Measurements from ENCODE around the gene SPRR5. TPM values are rescaled to one million over a fixed set of nuclear protein-coding genes. Genes with fewer than 3 reads are reported as not detected.

SPRR5 gene
- total RNA-seq, 1 experiment from 2014 or later = not detected

- peak overlapping the region; percentile 66 for H3K4me2 ChIP-seq
- BruUV-seq (replicated peaks) = no TSS peak
- peak; percentile 6 to 75 for DNase-seq
- CTCF ChIA-PET = no interaction called here
- TF ChIP-seq EZH2 (IDR thresholded peaks at IDR 0.05; ENCODE audit: low read depth) = no peak
- H3K79me2 ChIP-seq (ENCODE audit: low read depth) = no peaks in the 10 kb centered on the region
- peak overlapping the region; percentile 76 for H3K27ac ChIP-seq
- intact Hi-C loops (cut with micrococcal nuclease; ENCODE audit: unreplicated experiment) = loop anchor here (5.0 kb wide), 1 partner anchor 76 kb away; the partner anchor contains the start of gene IVL
- no peak overlapping the region for H2AFZ ChIP-seq
- POLR2A ChIA-PET (ENCODE audit: unreplicated experiment) = interaction anchor here (0.6 kb wide), 1 partner anchor 31 kb away, joined by 3 read pairs; no protein-coding TSS in a partner anchor
- H3K9me3 ChIP-seq (ENCODE audit: insufficient read depth, low read depth) = no peaks in the 10 kb centered on the region
- H3F3A ChIP-seq (ENCODE audit: insufficient read depth, low read depth) = peaks cover 3% of the 10 kb centered on the region; the same call in 1 of the 2 replicates
- H3K36me3 ChIP-seq (ENCODE audit: low read depth) = no peaks in the 10 kb centered on the region
- no peaks in the 10 kb centered on the region for H3K27me3 ChIP-seq (ENCODE audit: insufficient read depth, low read depth)
- H3K4me1 ChIP-seq (replicated peaks; ENCODE audit: insufficient read depth) = peaks cover 32% of the 10 kb centered on the region
- H4K20me1 ChIP-seq (ENCODE audit: insufficient read depth) = no peaks in the 10 kb centered on the region
- no peaks in the 10 kb centered on the region for H3K9me2 ChIP-seq (ENCODE audit: insufficient read depth)
- H3K4me3 ChIP-seq = peak overlapping the region; percentile 23; the same call in 1 of the 2 replicates
Measured at GRCh38 chr1:152983234-152983633, 36.2 kb downstream of the SPRR5 start.

- no peaks in the 10 kb centered on the region for H3K79me2 ChIP-seq (ENCODE audit: low read depth)
- peak; percentile 41 to 94 for DNase-seq
- peaks cover 32% of the 10 kb centered on the region for H3K4me1 ChIP-seq (replicated peaks; ENCODE audit: insufficient read depth)
- peak within 1 kb of the TSS; percentile 23; the same call in 1 of the 2 replicates for H3K4me3 ChIP-seq
- H3K27me3 ChIP-seq (ENCODE audit: insufficient read depth, low read depth) = no peaks in the 10 kb centered on the region
- BruUV-seq (replicated peaks) = no TSS peak
- POLR2A ChIA-PET (ENCODE audit: unreplicated experiment) = no interaction called here
- H4K20me1 ChIP-seq (ENCODE audit: insufficient read depth) = no peaks in the 10 kb centered on the region
- no peaks in the 10 kb centered on the region for H3K36me3 ChIP-seq (ENCODE audit: low read depth)
- no peak within 1 kb of the TSS for H2AFZ ChIP-seq
- H3K27ac ChIP-seq = peak within 1 kb of the TSS; percentile 76
- peaks cover 3% of the 10 kb centered on the region; the same call in 1 of the 2 replicates for H3F3A ChIP-seq (ENCODE audit: insufficient read depth, low read depth)
- TF ChIP-seq CTCF (conservative IDR thresholded peaks at IDR 0.05) (no peak), EZH2 (IDR thresholded peaks at IDR 0.05; ENCODE audit: low read depth) (no peak)
- CTCF ChIA-PET = no interaction called here
- H3K9me2 ChIP-seq (ENCODE audit: insufficient read depth) = no peaks in the 10 kb centered on the region
- intact Hi-C loops (cut with micrococcal nuclease; ENCODE audit: unreplicated experiment) = loop anchor here (5.0 kb wide), 1 partner anchor 76 kb away; the partner anchor contains the start of gene IVL
- peak within 1 kb of the TSS; percentile 66 for H3K4me2 ChIP-seq
- H3K9me3 ChIP-seq (ENCODE audit: insufficient read depth, low read depth) = no peaks in the 10 kb centered on the region
Measured at GRCh38 chr1:152983743-152984142, 36.7 kb downstream of the SPRR5 start, which contains the start of gene SPRR1A. SPRR1A (plus strand) TSS chr1:152984081; CDS start chr1:152985231, 1,150 bp downstream.

GRCh38 chr1:152986578-152986977, 39.6 kb downstream of the SPRR5 start:
- H3K79me2 ChIP-seq (ENCODE audit: low read depth) = no peaks in the 10 kb centered on the region
- no peak overlapping the region for H3K4me3 ChIP-seq
- H3K4me1 ChIP-seq (replicated peaks; ENCODE audit: insufficient read depth) = peaks cover 32% of the 10 kb centered on the region
- TF ChIP-seq CTCF (conservative IDR thresholded peaks at IDR 0.05) (no peak), EZH2 (IDR thresholded peaks at IDR 0.05; ENCODE audit: low read depth) (no peak)
- intact Hi-C loops (cut with micrococcal nuclease; ENCODE audit: unreplicated experiment) = no loop called here
- no TSS peak for BruUV-seq (replicated peaks)
- POLR2A ChIA-PET (ENCODE audit: unreplicated experiment) = no interaction called here
- H3K27me3 ChIP-seq (ENCODE audit: insufficient read depth, low read depth) = no peaks in the 10 kb centered on the region
- DNase-seq = no peak
- no peak overlapping the region for H2AFZ ChIP-seq
- CTCF ChIA-PET = no interaction called here
- no peak overlapping the region for H3K27ac ChIP-seq
- H3K9me2 ChIP-seq (ENCODE audit: insufficient read depth) = no peaks in the 10 kb centered on the region
- H3K9me3 ChIP-seq (ENCODE audit: insufficient read depth, low read depth) = no peaks in the 10 kb centered on the region
- H3F3A ChIP-seq (ENCODE audit: insufficient read depth, low read depth) = peaks cover 3% of the 10 kb centered on the region; the same call in 1 of the 2 replicates
- H4K20me1 ChIP-seq (ENCODE audit: insufficient read depth) = no peaks in the 10 kb centered on the region
- H3K36me3 ChIP-seq (ENCODE audit: low read depth) = no peaks in the 10 kb centered on the region
- H3K4me2 ChIP-seq = no peak overlapping the region

GRCh38 chr1:152993186-152993585, 46.2 kb downstream of the SPRR5 start:
- Histone ChIP-seq H3K27ac (no peak overlapping the region), H3K27me3 (ENCODE audit: insufficient read depth, low read depth) (no peaks in the 10 kb centered on the region), H3K4me3 (no peak overlapping the region), H3K79me2 (ENCODE audit: low read depth) (no peaks in the 10 kb centered on the region), H3F3A (ENCODE audit: insufficient read depth, low read depth) (no peaks in the 10 kb centered on the region), H4K20me1 (ENCODE audit: insufficient read depth) (no peaks in the 10 kb centered on the region), H3K4me1 (replicated peaks; ENCODE audit: insufficient read depth) (no peaks in the 10 kb centered on the region), H3K36me3 (ENCODE audit: low read depth) (no peaks in the 10 kb centered on the region), H3K4me2 (no peak overlapping the region), H2AFZ (no peak overlapping the region), H3K9me2 (ENCODE audit: insufficient read depth) (no peaks in the 10 kb centered on the region), H3K9me3 (ENCODE audit: insufficient read depth, low read depth) (no peaks in the 10 kb centered on the region)
- no peak for TF ChIP-seq CTCF (conservative IDR thresholded peaks at IDR 0.05)
- no peak for TF ChIP-seq EZH2 (IDR thresholded peaks at IDR 0.05; ENCODE audit: low read depth)
- ChIA-PET CTCF (no interaction called here), POLR2A (ENCODE audit: unreplicated experiment) (no interaction called here)
- BruUV-seq (replicated peaks) = no TSS peak
- DNase-seq = no peak
- intact Hi-C loops (cut with micrococcal nuclease; ENCODE audit: unreplicated experiment) = no loop called here
